ENCODE data around the gene ABCA1. TPM values are rescaled to one million over a fixed set of nuclear protein-coding genes. Genes with fewer than 3 reads are reported as not detected.
"Not testable (repeated sequence)": the region's sequence is repeated elsewhere in the genome, so short reads cannot be mapped to it uniquely, and the experiment has no call there.

The ABCA1 gene
- total RNA-seq, 1 donor = 43.4 TPM

DNA sequence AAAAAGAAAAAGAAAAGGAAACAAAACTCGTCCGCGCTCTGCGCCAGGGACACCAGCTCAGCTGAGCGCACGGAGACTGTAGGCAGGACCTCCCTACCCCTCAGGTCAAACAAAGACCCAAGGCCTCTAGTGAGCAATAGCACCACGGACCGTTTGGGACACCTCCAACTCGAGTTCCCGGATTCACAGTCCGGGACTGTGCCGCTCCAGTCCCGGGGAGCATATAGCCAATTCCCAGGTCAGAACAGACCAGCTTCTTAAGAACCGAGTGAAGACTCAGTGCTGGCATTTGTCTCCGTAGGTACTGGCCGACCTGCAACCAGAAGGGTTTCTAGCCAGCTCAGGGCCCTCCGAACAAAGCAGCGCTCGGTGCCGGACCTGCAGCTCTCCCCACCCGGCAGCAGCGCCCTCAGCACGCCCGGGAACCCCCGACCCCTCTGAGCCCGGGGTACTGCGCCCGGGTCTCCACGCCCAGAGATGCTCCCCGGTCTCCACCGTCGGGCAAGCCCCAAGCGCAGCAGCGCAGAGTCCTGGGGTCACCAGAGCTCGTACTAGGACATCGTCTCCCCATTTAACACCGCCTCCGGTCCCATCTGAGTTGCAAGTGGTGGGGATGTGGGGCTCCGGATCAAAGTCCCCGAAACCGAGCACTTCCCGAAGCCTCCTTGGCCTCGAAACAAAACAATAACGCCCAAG is 591 bp downstream of the ABCA1 start:
- Histone ChIP-seq H3K4me1 (ENCODE audit: insufficient read depth, low read length) (peaks cover 34% of the 10 kb centered on the region), H3K9me3 (ENCODE audit: low read depth, low read length) (no peaks in the 10 kb centered on the region), H3K4me3 (ENCODE audit: low read length) (peak overlapping the region; percentile 70), H3K27me3 (ENCODE audit: insufficient read depth, low read length) (peaks cover 3% of the 10 kb centered on the region)

DNA sequence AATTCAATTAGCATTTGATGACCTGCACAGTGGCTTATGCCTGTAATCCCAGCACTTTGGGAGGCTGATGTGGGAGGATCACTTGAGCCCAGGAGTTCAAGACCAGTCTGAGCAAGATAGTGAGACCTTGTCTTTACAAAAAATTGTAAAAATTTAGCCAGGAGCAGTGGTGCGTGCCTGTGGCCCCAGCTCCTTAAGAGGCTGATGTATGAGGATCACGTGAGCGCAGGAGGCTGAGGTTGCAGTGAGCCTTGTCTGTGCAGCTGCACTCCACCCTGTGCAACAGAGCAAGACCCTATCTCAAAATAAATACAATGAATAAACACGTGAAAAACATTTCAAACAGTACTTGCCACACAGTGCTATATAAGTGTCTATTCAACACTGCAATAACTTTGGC is 4.2 kb downstream of the ABCA1 start:
- peaks cover 3% of the 10 kb centered on the region for H3K27me3 ChIP-seq (ENCODE audit: insufficient read depth, low read length)
- no peaks in the 10 kb centered on the region for H3K9me3 ChIP-seq (ENCODE audit: low read depth, low read length)
- H3K4me3 ChIP-seq (ENCODE audit: low read length) = no peak overlapping the region
- peaks cover 42% of the 10 kb centered on the region for H3K4me1 ChIP-seq (ENCODE audit: insufficient read depth, low read length)

DNA sequence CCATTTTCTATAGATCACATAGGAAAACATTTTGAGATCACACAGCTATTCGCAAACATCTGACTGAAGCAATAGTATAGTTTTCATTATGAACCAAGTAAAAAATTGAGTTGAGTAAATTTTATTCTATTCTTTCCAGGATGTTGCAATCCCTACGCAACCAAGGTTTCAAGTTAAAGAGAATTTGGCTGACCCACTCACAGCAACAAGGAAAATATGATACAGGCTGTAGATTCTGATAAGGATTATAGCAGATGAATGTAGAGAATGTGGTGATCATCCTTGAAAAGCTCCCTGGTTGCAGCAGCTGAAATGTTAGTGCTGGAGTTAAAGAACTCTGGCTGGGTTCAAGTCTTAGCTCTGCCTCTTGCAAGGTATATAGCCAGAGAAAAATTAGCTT is 4.7 kb downstream of the ABCA1 start:
- Histone ChIP-seq H3K27me3 (ENCODE audit: insufficient read depth, low read length) (peaks cover 3% of the 10 kb centered on the region), H3K9me3 (ENCODE audit: low read depth, low read length) (no peaks in the 10 kb centered on the region), H3K4me1 (ENCODE audit: insufficient read depth, low read length) (peaks cover 39% of the 10 kb centered on the region), H3K4me3 (ENCODE audit: low read length) (no peak overlapping the region)

DNA sequence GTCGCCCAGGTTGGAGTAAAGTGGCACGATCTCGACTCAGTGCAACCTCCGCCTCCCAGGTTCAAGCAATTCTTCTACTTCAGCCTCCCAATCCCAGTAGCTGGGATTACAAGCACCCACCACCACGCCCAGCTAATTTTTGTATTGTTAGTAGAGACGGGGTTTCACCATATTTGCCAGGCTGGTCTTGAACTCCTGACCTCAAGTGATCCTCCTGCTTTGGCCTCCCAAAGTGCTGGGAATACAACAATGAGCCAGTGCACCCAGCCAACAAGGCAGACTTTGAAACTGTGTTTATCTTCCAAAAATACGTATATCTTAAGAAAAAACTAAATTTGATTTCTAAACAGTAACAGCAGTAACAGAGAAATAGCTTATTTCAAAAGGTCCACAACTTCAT is 5.2 kb downstream of the ABCA1 start:
- peaks cover 38% of the 10 kb centered on the region for H3K4me1 ChIP-seq (ENCODE audit: insufficient read depth, low read length)
- not testable (repeated sequence) for H3K9me3 ChIP-seq (ENCODE audit: low read depth, low read length); H3K4me3 ChIP-seq (ENCODE audit: low read length); H3K27me3 ChIP-seq (ENCODE audit: insufficient read depth, low read length)

DNA sequence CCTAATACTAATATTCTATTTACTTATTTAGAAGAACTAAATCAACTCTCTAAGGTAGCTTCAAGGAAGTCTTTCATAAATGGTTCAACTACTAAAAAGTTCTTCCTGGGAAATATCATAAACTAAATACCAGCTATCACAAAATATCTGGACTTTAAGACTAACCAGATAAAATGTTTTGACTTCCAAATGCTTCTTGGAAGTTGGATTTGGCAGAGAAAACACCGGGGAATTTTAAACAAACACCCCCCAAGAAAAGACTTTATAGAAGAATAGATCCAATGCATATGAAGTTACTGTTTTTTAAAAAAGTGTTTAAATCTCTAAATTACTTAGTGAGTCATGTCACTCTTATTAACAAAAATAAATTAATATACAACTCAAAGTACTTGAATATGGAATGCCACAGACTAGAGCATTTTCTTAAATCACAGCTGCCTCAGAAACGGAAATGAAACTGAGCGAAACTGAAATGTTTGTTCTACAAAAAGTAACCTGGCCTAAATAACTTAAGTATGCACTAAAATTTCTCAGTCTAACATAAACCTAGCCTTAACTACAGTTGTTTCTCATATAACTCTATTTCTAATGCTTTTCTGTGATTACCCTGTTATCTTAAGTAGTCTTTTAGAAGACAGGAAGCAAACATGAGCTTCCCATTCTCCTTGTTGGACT is 6.8 kb downstream of the ABCA1 start:
- H3K9me3 ChIP-seq (ENCODE audit: low read depth, low read length) = no peaks in the 10 kb centered on the region
- H3K4me3 ChIP-seq (ENCODE audit: low read length) = no peak overlapping the region
- H3K27me3 ChIP-seq (ENCODE audit: insufficient read depth, low read length) = peaks cover 3% of the 10 kb centered on the region
- H3K4me1 ChIP-seq (ENCODE audit: insufficient read depth, low read length) = peaks cover 28% of the 10 kb centered on the region

DNA sequence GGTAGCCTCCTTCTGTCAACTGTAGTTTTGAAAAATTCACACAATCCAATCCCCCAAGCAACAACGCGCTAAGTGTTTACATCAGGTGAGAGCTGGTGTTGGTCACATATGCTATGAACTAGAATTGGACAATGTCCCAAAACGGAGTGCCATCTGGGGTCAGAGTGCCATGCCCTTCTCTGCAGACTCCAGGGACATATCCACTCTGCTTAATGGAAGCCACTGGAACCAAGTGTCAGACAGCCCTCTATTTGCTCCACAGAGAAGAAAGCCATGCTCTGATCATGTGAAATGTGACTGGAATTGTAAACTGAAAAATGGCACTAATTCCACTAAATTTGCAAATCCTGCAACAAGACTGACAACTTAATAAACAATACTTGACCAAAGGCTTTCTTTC is 12.2 kb downstream of the ABCA1 start:
- Histone ChIP-seq H3K9me3 (ENCODE audit: low read depth, low read length) (no peaks in the 10 kb centered on the region), H3K27me3 (ENCODE audit: insufficient read depth, low read length) (no peaks in the 10 kb centered on the region), H3K4me3 (ENCODE audit: low read length) (no peak overlapping the region), H3K4me1 (ENCODE audit: insufficient read depth, low read length) (peaks cover 26% of the 10 kb centered on the region)

DNA sequence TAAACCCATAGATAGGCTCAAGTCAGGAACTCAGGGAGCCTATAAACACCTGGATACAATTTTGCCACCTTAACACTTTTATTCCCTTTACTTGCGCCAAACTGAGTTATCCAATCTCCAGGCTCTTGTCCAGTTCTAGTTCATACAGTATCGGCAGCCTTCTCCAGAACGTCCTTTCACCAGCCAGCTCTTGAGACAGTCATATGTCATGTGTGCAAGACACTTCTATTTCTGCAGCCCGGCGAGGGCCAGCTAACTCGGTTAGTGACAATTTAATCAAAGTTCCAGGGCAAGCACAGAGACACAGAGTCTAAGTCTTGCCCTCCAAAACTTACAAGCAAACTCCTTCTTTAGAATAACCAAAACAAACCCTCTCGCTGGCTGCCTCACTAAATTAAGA is 12.9 kb downstream of the ABCA1 start:
- Histone ChIP-seq H3K4me3 (ENCODE audit: low read length) (no peak overlapping the region), H3K9me3 (ENCODE audit: low read depth, low read length) (no peaks in the 10 kb centered on the region), H3K27me3 (ENCODE audit: insufficient read depth, low read length) (no peaks in the 10 kb centered on the region), H3K4me1 (ENCODE audit: insufficient read depth, low read length) (peaks cover 32% of the 10 kb centered on the region)

DNA sequence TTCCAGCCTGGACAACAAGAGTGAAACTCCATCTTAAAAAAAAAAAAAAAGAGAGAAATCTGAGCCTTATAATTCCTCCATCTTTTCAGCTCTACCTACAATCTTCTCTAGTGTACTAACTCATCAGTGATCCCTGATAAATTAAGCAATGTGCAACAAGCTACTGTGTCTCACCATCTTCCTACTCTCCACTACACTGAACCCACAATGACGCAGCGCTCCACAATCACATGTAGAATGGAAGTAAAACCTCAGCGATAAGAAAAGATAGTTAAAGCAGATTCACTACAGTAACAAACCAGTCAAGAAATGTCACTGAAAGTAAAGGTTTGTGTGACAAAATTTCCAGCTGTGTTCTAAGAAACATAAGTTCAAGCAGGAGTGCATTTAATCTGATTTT is 13.5 kb downstream of the ABCA1 start:
- Histone ChIP-seq H3K4me1 (ENCODE audit: insufficient read depth, low read length) (peaks cover 34% of the 10 kb centered on the region), H3K27me3 (ENCODE audit: insufficient read depth, low read length) (no peaks in the 10 kb centered on the region), H3K4me3 (ENCODE audit: low read length) (no peak overlapping the region), H3K9me3 (ENCODE audit: low read depth, low read length) (no peaks in the 10 kb centered on the region)

DNA sequence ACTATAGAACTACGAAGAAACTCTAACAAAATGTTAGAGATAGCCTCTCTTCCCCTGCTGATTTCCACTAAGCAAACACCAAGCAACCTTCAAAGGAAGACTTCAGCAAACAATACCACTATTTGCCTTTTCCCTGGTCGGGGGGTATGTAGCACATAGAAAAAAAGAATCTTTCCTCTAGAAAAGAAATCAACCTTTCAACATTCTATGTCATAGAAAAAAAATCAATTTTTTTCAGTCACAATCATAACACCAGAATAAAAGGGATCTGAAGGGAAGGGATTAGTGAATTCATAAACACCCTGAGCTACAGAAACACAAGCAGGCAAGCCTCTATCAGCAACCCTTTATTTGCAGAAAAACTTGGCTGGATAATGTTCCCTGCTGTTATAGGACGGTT is 15.3 kb downstream of the ABCA1 start:
- Histone ChIP-seq H3K4me3 (ENCODE audit: low read length) (no peak overlapping the region), H3K9me3 (ENCODE audit: low read depth, low read length) (no peaks in the 10 kb centered on the region), H3K27me3 (ENCODE audit: insufficient read depth, low read length) (no peaks in the 10 kb centered on the region), H3K4me1 (ENCODE audit: insufficient read depth, low read length) (peaks cover 32% of the 10 kb centered on the region)

DNA sequence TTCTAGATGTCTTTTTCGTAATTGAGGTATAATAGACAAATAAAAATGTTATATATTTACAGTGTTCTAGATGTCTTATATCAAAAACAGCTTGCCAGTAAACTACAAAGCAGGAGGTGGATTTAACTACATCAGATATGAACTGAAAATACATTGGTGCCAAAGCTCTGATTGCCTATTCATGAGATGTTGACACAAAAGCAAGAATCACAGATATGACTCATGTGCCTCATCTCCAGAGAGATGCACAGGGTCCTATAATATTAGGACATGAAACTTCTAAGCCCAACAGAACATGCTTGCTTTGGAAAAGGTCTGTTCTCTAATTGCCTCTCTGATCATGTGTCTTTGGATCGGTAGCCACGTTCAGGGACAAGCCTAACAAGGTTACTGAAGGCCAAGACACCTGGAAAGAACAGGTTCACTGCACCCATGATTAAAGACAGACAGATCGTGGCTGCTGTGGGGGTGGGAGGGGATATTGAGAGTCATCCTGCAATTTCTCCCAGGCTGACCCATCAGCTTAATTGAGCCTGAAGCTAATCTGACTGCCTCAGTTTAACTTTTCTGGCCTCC is 16.8 kb downstream of the ABCA1 start:
- H3K4me3 ChIP-seq (ENCODE audit: low read length) = no peak overlapping the region
- H3K4me1 ChIP-seq (ENCODE audit: insufficient read depth, low read length) = peaks cover 32% of the 10 kb centered on the region
- H3K9me3 ChIP-seq (ENCODE audit: low read depth, low read length) = no peaks in the 10 kb centered on the region
- no peaks in the 10 kb centered on the region for H3K27me3 ChIP-seq (ENCODE audit: insufficient read depth, low read length)

DNA sequence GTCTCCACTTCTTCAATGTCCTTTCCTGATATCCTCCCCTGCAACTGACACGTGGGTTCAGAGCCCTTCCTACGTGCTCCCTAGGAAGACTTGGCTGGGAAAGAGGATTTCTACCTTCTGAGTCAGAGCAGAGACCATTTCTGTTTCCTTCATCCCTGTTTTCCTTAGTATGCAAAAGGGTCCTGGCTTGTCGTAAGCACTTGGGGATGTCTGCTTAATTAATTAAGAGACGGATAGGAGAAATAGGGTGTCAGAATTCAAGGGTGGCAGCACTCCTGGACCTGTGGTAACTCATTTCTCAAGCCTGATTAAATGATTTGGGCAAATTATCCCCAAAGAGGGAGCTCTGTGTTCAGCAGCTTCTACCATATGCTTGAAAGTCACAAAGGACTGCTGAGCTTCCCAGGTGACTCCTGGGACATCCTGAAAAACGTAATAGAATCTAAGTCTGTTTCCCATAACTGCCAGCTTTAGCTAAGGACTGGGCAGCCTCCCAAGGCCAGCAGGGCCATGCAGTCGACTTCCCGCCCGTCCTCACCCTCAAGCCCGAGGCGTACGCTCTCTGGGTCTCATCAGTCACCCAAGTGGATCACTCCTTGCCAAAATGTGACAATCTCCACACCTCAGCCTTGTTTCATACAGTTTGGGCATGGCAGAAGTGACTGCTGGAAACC is 20.5 kb downstream of the ABCA1 start:
- no peak overlapping the region for H3K4me3 ChIP-seq (ENCODE audit: low read length)
- H3K27me3 ChIP-seq (ENCODE audit: insufficient read depth, low read length) = no peaks in the 10 kb centered on the region
- H3K9me3 ChIP-seq (ENCODE audit: low read depth, low read length) = no peaks in the 10 kb centered on the region
- H3K4me1 ChIP-seq (ENCODE audit: insufficient read depth, low read length) = peaks cover 21% of the 10 kb centered on the region

DNA sequence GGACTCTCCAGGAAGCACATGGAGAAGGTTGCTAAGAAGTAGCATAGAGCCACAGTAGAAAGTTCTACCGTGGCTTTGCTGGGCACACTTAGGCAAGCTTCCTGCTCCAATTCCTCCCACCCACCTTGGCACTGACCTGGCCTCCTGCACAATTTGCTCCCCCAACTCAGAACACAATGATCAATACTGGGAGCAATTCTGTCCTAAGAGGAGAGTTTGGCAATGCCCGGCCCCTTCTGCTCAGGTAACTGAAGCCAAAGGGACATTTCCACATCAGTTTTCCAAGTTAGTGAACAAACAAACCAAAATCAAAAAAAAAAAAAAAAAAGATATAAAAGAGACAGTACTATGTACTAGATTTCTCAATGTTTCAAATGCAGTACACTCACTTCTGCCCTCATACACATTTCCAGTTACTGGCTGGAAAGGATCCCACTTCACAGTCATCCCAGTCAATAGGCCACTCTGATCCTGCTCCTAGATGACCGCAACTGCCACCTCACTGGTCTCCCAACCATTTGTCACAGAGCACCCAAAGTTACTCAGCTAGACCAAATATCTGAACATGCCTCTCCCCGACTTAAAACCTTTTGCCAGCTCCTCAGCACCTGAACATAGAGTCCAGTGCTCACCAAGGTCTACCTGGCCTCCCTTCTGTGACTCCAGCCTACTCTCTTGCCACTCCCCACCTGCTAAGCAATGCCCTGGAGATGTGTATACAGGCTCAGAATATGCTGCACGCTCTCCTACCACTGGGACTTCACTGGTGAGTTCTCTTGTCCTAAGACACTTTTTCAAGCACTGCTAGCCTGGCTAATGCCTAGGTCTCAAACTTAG is 21.3 kb downstream of the ABCA1 start:
- no peaks in the 10 kb centered on the region for H3K27me3 ChIP-seq (ENCODE audit: insufficient read depth, low read length)
- no peaks in the 10 kb centered on the region for H3K9me3 ChIP-seq (ENCODE audit: low read depth, low read length)
- peaks cover 21% of the 10 kb centered on the region for H3K4me1 ChIP-seq (ENCODE audit: insufficient read depth, low read length)
- H3K4me3 ChIP-seq (ENCODE audit: low read length) = no peak overlapping the region

DNA sequence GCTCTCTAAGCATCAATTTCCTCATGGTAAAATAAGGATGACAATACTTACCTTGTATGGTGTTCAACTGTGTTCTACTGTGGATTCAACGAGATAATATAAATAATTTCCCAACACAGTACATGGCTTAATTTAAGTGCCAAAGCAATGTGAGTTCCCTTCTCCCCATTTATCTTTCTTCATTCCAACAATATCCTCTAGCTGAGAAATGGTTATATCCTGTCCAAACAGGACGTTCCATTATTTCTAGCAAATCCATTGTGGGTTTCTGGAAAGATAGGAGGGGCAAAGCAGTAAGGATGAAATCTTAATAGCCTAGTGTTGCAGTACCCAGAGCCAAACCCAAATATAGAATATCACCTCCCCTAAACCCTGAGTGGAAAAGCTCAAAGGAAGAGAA is 22.0 kb downstream of the ABCA1 start:
- no peak overlapping the region for H3K4me3 ChIP-seq (ENCODE audit: low read length)
- peaks cover 17% of the 10 kb centered on the region for H3K4me1 ChIP-seq (ENCODE audit: insufficient read depth, low read length)
- no peaks in the 10 kb centered on the region for H3K27me3 ChIP-seq (ENCODE audit: insufficient read depth, low read length)
- no peaks in the 10 kb centered on the region for H3K9me3 ChIP-seq (ENCODE audit: low read depth, low read length)

DNA sequence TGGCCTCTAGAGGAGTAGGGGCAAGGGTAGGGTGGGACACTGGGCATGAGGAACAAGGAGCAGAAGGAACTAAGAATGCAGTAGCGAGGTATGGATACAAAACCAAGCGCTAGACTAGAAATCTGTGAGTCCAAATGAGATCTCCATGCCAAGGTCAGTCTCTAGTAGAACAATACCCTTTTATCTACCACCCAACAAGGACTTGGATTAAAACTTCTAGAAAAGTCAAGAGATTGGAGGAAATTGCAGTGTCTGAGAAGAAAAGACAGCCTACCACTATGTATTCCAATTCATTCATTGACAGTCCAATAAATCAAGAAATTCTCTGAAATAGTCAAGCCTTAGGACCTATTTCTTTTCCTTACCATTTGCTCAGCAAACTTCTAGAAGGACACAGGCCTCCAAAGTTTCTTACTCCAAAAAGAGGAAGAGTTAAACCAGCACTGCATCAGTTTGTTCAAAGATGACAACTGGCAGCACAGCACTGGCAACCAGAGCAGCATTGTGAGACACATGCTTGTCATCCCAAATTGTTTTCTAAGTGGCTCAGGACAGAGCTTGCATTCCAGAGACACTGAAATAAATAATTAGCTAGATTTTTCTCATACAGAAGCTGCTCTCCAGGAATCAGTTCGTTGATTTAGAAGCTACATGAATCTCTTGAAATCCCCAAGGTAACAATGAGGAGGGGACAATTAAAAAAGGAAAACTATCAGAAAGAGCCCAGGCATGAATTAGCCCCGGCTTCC is 22.6 kb downstream of the ABCA1 start:
- H3K4me3 ChIP-seq (ENCODE audit: low read length) = no peak overlapping the region
- H3K4me1 ChIP-seq (ENCODE audit: insufficient read depth, low read length) = peaks cover 18% of the 10 kb centered on the region
- H3K9me3 ChIP-seq (ENCODE audit: low read depth, low read length) = no peaks in the 10 kb centered on the region
- H3K27me3 ChIP-seq (ENCODE audit: insufficient read depth, low read length) = no peaks in the 10 kb centered on the region
